Gastroesophageal sphincter (tissue), 3 donors: ENCODE results near the gene TALDO1.
"Not testable (repeated sequence)": the region's sequence is repeated elsewhere in the genome, so short reads cannot be mapped to it uniquely, and the experiment has no call there.

Source experiments
- CTCF ChIP-seq, 4 experiments: fragments of 200-600 bp in 2 of 4; fragments of 450-650 bp in 2 of 4; sonication (generic) in 1 of 4; IDR thresholded peaks; one replicate each; pipeline ENCODE4 v1.5.1; 2017 to 2019; ENCODE audit warnings: antibody characterized with exemption in 4 of 4, mild to moderate bottlenecking in 2 of 4, moderate library complexity in 2 of 4
- EP300 ChIP-seq: sonication (generic); formaldehyde crosslinking; IDR thresholded peaks from one replicate; pipeline ENCODE4 v1.6.1; 2017; ENCODE audit warnings: antibody characterized with exemption, mild to moderate bottlenecking

- TF ChIP-seq CTCF (IDR thresholded peaks at IDR 0.05); EP300: not testable (repeated sequence)
Measured at GRCh38 chr11:734541-734940, 12.7 kb upstream of the TALDO1 start.
